Thyroid gland (tissue), 4 donors: ENCODE results near the gene ABLIM1.

Source experiments
- POLR2A ChIP-seq, 2 donors: fragments of 450-650 bp; IDR thresholded peaks; one replicate each; pipeline ENCODE4 v1.6.1; 2017; ENCODE audit warnings: antibody characterized with exemption in 2 of 2, mild to moderate bottlenecking in 2 of 2, moderate library complexity in 1 of 2
- TF ChIP-seq, protein P1 (sequence below), 6 experiments: fragments of 200-600 bp in 3 of 6; fragments of 450-650 bp in 3 of 6; sonication (generic) in 3 of 6; IDR thresholded peaks; one replicate each; pipeline ENCODE4 v1.5.1; 2016 to 2019; ENCODE audit warnings: antibody characterized with exemption in 6 of 6, mild to moderate bottlenecking in 2 of 6, inconsistent platforms in 1 of 6, moderate library complexity in 1 of 6

DNA sequence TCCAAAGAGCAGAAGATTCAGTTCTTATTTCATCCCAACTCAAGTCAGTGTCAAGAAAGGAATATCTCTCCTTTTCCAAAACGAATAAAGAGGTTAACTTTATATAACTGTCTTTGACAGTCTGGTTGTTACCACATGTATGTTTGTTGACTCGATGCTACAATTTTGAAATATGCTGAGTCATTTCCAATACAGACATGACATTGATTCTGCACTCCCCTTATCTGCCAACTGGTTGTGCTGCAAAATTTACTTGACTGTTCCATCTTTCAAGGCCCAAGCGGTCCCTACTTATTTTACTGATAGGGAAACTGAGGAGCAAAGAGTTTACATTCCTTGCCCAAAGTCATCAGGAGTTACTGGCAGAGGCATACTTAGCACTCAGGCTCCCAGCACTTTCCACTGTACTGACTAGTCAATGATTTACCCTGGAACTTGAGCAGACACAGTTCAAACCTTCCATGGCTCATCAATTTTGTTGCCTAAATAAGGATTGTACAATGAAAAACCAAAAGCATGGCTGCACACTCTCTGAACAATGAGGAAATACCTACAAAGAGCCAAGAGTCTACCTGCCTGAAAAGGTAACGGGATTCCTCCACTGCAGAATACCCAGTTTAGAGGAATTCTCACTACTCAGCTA, 52.8 kb downstream of the ABLIM1 start:
- no peak for TF ChIP-seq POLR2A (IDR thresholded peaks at IDR 0.05)
- TF ChIP-seq, protein P1, sequence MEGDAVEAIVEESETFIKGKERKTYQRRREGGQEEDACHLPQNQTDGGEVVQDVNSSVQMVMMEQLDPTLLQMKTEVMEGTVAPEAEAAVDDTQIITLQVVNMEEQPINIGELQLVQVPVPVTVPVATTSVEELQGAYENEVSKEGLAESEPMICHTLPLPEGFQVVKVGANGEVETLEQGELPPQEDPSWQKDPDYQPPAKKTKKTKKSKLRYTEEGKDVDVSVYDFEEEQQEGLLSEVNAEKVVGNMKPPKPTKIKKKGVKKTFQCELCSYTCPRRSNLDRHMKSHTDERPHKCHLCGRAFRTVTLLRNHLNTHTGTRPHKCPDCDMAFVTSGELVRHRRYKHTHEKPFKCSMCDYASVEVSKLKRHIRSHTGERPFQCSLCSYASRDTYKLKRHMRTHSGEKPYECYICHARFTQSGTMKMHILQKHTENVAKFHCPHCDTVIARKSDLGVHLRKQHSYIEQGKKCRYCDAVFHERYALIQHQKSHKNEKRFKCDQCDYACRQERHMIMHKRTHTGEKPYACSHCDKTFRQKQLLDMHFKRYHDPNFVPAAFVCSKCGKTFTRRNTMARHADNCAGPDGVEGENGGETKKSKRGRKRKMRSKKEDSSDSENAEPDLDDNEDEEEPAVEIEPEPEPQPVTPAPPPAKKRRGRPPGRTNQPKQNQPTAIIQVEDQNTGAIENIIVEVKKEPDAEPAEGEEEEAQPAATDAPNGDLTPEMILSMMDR (IDR thresholded peaks at IDR 0.05): no peak
